K562 (cell line): ENCODE measurements around the gene CORT. TPM values are rescaled to one million over a fixed set of nuclear protein-coding genes. Genes with fewer than 3 reads are reported as not detected.

ENCODE experiments used
- ATAC-seq: fragments of 200-7000 bp; cut with Tn5 transposase; 3 replicates; pipeline ENCODE4 v1.9.1; 2020; ENCODE audit warnings: moderate library complexity
- BruUV-seq: library from RNA; stranded (reverse); fragments of 400-500 nt; replicated peaks from 2 replicates; lab custom pipeline; 2021; lab: Mats Ljungman, UMichigan
- CTCF ChIA-PET: fragments of 300-600 bp; formaldehyde crosslinking; extraction: SDS; loops from one replicate; lab custom pipeline; 2021; ENCODE audit warnings: low intra/inter-chr PET ratio; lab: Yijun Ruan, JAX
- POLR2A ChIA-PET: fragments of 300-600, 350-650 bp; sonication (Branson Sonifier 250); formaldehyde crosslinking; extraction: SDS; loops from one replicate; lab custom pipeline; 2021; ENCODE audit warnings: antibody characterized with exemption, inconsistent platforms; lab: Yijun Ruan, JAX
- DNase-seq, 4 experiments: peaks; one replicate each; pipeline versions ENCODE4 v3.0.0 to v3.0.0-alpha.2; 2011 to 2018; ENCODE audit warnings: low spot score in 3 of 4, mixed read lengths in 3 of 4; ENCODE audit errors: extremely low read depth in 1 of 4
- FAIRE-seq: peaks from 2 replicates; lab custom pipeline; 2011; peaks lifted over from hg19 to GRCh38; lab: Jason Lieb, UNC
- H2AFZ ChIP-seq: 2 replicates; pipeline ENCODE4 v1.6.0; 2011; ENCODE audit warnings: low read depth, low read length, control low read depth, inconsistent platforms
- H3K27ac ChIP-seq: fragments of 200-600 bp; 3 replicates; pipeline ENCODE4 v1.8.0; 2011; ENCODE audit warnings: low read depth, mild to moderate bottlenecking, control low read depth, inconsistent platforms, low read length, moderate library complexity, mixed read lengths; ENCODE audit errors: extremely low read depth
- H3K27me3 ChIP-seq, 2 experiments: fragments of 300-600 bp in 1 of 2; 2 replicates in 1 of 2; 3 replicates in 1 of 2; pipeline versions ENCODE4 v1.6.0 to v1.8.0; 2011; ENCODE audit warnings: inconsistent platforms in 2 of 2, low read length in 2 of 2, mild to moderate bottlenecking in 1 of 2, mixed read lengths in 1 of 2, moderate library complexity in 1 of 2; ENCODE audit not compliant: control insufficient read depth in 2 of 2, insufficient read depth in 2 of 2
- H3K36me3 ChIP-seq: fragments of 300-600 bp; 3 replicates; pipeline ENCODE4 v1.8.0; 2011; ENCODE audit warnings: mild to moderate bottlenecking, low read length, inconsistent platforms; ENCODE audit not compliant: control insufficient read depth, insufficient read depth
- H3K4me1 ChIP-seq, 2 experiments: fragments of 200-600 bp in 1 of 2; replicated peaks in 1 of 2; 2 replicates in 1 of 2; 3 replicates in 1 of 2; pipeline versions ENCODE4 v1.5.1 to v1.8.0; 2011; ENCODE audit warnings: inconsistent platforms in 2 of 2, low read length in 2 of 2, mild to moderate bottlenecking in 1 of 2, mixed read lengths in 1 of 2, moderate library complexity in 1 of 2; ENCODE audit not compliant: control insufficient read depth in 2 of 2, insufficient read depth in 2 of 2
- H3K4me2 ChIP-seq: 2 replicates; pipeline ENCODE4 v1.6.1; 2011; ENCODE audit warnings: low read length, control low read depth, inconsistent platforms, mixed read lengths; ENCODE audit not compliant: insufficient read depth
- H3K4me3 ChIP-seq: fragments of 200-600 bp; sonication (generic), shearing (Covaris generic); 2 replicates; pipeline ENCODE4 v1.5.1; 2016; ENCODE audit warnings: control low read depth, inconsistent platforms
- H3K79me2 ChIP-seq: fragments of 200-600 bp; 3 replicates; pipeline ENCODE4 v1.8.0; 2011; ENCODE audit warnings: low read length, inconsistent platforms; ENCODE audit not compliant: control insufficient read depth, insufficient read depth
- H3K9ac ChIP-seq, 2 experiments: 2 replicates each; pipeline versions ENCODE4 v1.6.0 to v1.6.1; 2011; ENCODE audit warnings: low read depth in 2 of 2, low read length in 2 of 2, control low read depth in 1 of 2, inconsistent platforms in 1 of 2, mild to moderate bottlenecking in 1 of 2, mixed read lengths in 1 of 2; ENCODE audit not compliant: insufficient read depth in 1 of 2
- H3K9me1 ChIP-seq: one replicate; pipeline ENCODE4 v1.6.0; 2011; ENCODE audit warnings: inconsistent platforms, mild to moderate bottlenecking, low read length, moderate library complexity; ENCODE audit not compliant: control insufficient read depth, insufficient read depth
- H3K9me3 ChIP-seq: replicated peaks from 2 replicates; pipeline ENCODE4 v1.5.1; 2011; ENCODE audit warnings: low read depth, low read length, inconsistent platforms; ENCODE audit not compliant: control insufficient read depth, insufficient read depth
- H4K20me1 ChIP-seq: replicated peaks from 2 replicates; pipeline ENCODE4 v1.6.1; 2011; ENCODE audit warnings: low read length, inconsistent platforms, mixed read lengths; ENCODE audit not compliant: control insufficient read depth, insufficient read depth
- BRF1 ChIP-seq: IDR thresholded peaks from 3 replicates; pipeline ENCODE4 v1.6.1; 2011; ENCODE audit warnings: borderline replicate concordance, mild to moderate bottlenecking; ENCODE audit not compliant: insufficient read length; ENCODE audit errors: extremely low read depth
- GTF2E2 ChIP-seq: fragments of 200-800 bp; sonication (Bioruptor generic); IDR thresholded peaks from 2 replicates; pipeline ENCODE4 v1.6.1; 2016; ENCODE audit warnings: missing genetic modification characterization, missing compliant biosample characterization
- HMGN3 ChIP-seq: IDR thresholded peaks from 2 replicates; pipeline ENCODE4 v1.6.1; 2011; ENCODE audit warnings: borderline replicate concordance, low read depth, mild to moderate bottlenecking, mixed read lengths, low read length; ENCODE audit not compliant: insufficient read length; ENCODE audit errors: extremely low read depth
- MAZ ChIP-seq, 2 experiments: fragments of 450-650 bp in 1 of 2; sonication (generic) in 1 of 2; formaldehyde crosslinking; IDR thresholded peaks in 1 of 2; conservative IDR thresholded peaks in 1 of 2; 2 replicates each; pipeline versions ENCODE4 v1.4.0 to v1.5.0; 2020; ENCODE audit warnings: mild to moderate bottlenecking in 1 of 2, missing genetic modification reagents in 1 of 2
- MCM2 ChIP-seq: fragments of 450-650 bp; IDR thresholded peaks from 2 replicates; pipeline ENCODE4 v1.6.1; 2017; ENCODE audit warnings: low read depth, mild to moderate bottlenecking
- NFIC ChIP-seq: fragments of 450-650 bp; IDR thresholded peaks from 2 replicates; pipeline ENCODE4 v1.6.1; 2017; ENCODE audit warnings: mild to moderate bottlenecking, inconsistent platforms
- TOE1 ChIP-seq, 2 experiments: fragments of 450-650 bp in 1 of 2; sonication (generic) in 1 of 2; formaldehyde crosslinking in 1 of 2; IDR thresholded peaks; 2 replicates each; pipeline versions ENCODE4 v1.7.1 to v1.8.0; 2016 to 2022; ENCODE audit warnings: borderline replicate concordance in 2 of 2, mild to moderate bottlenecking in 2 of 2, antibody characterized with exemption in 1 of 2, inconsistent platforms in 1 of 2, low read depth in 1 of 2, missing genetic modification reagents in 1 of 2, moderate library complexity in 1 of 2
- ZNF280B ChIP-seq: fragments of 250-450 bp; sonication (Bioruptor Pico); IDR thresholded peaks from 2 replicates; pipeline ENCODE4 v1.5.1; 2021; ENCODE audit warnings: mild to moderate bottlenecking
- ZNF696 ChIP-seq: fragments of 250-450 bp; sonication (Bioruptor Pico); conservative IDR thresholded peaks from 2 replicates; pipeline ENCODE4 v1.4.0; 2020; ENCODE audit warnings: mild to moderate bottlenecking, moderate library complexity
- ZNF830 ChIP-seq: fragments of 250-450 bp; sonication (Bioruptor Pico); IDR thresholded peaks from 2 replicates; pipeline ENCODE4 v1.5.0; 2021; ENCODE audit warnings: mild to moderate bottlenecking
- WGBS: fragments of 100-300 bp; shearing (Covaris generic); methylation state at CpG from one replicate; pipeline ENCODE4 v1.1.6; 2016; ENCODE audit warnings: low coverage, mixed read lengths; ENCODE audit not compliant: insufficient coverage; ENCODE audit errors: missing lambda C conversion rate; 5-methylcytosine and 5-hydroxymethylcytosine counted together
- in situ Hi-C: fragments of 300-500 bp; cut with MboI; formaldehyde crosslinking; loops from 4 replicates; pipeline ENCODE4 v1.15.0; 2018; ENCODE audit warnings: inconsistent platforms, mixed read lengths
- intact Hi-C: fragments of 100-400 bp; cut with micrococcal nuclease; formaldehyde crosslinking; loops from 2 replicates; pipeline ENCODE4 v1.14.2; 2022
- polyA plus RNA-seq, 8 experiments: library from polyadenylated mRNA; depleted of rRNA in 4 of 8; stranded (reverse) in 5 of 8; unstranded in 3 of 8; fragments of >200 nt; fragmentation: Nextera tagmentation in 2 of 8; fragmentation: Illumina TruSeq in 1 of 8; extraction: Ambion mirVana in 2 of 8; extraction: Trizol in 1 of 8; gene quantifications; 2 replicates each; pipeline versions ENCODE4 v1.2.1 to v1.2.3, GENCODE V29; 2011 to 2014; ENCODE audit warnings: inconsistent platforms in 1 of 8, missing spikeins in 1 of 8
- total RNA-seq, 7 experiments: library from RNA; depleted of rRNA in 6 of 7; stranded (reverse); fragments of >200 nt in 6 of 7; fragmentation: Illumina TruSeq in 2 of 7; extraction: Trizol in 2 of 7; gene quantifications; 2 replicates each; pipeline versions ENCODE4 v1.2.1 to v1.2.3, GENCODE V29; 2011 to 2021; ENCODE audit warnings: low replicate concordance in 1 of 7
- TF ChIP-seq, protein P1 (sequence below): fragments of 250-450 bp; sonication (Bioruptor Pico); IDR thresholded peaks from 2 replicates; pipeline ENCODE4 v1.9.0; 2021; ENCODE audit warnings: mild to moderate bottlenecking, inconsistent platforms
- TF ChIP-seq, protein P2 (sequence below): sonication (generic); formaldehyde crosslinking; IDR thresholded peaks from 2 replicates; pipeline ENCODE4 v1.5.0; 2020; ENCODE audit warnings: missing genetic modification reagents
- TF ChIP-seq, protein P3 (sequence below): fragments of 450-650 bp; conservative IDR thresholded peaks from 2 replicates; pipeline ENCODE4 v1.6.1; 2016; ENCODE audit warnings: missing genetic modification characterization, low read depth, mild to moderate bottlenecking, control low read depth, missing compliant biosample characterization

Gene CORT
- total and polyA plus RNA-seq, 9 of the 15 experiments (the other 6 are each of a cell fraction or from before 2014, with no cell fraction given): 0.08 to 0.54 (median 0.13) TPM; not detected in 5

- Histone ChIP-seq H3K4me1 (peaks cover 12 to 15% of the 10 kb centered on the region in 2 experiments; a peak in 4 of 5 replicates), H4K20me1 (no peaks in the 10 kb centered on the region), H3K36me3 (peaks cover 56% of the 10 kb centered on the region), H2AFZ (no peak overlapping the region), H3K9me1 (no peaks in the 10 kb centered on the region), H3K27me3 (no peaks in the 10 kb centered on the region), H3K4me3 (no peak overlapping the region), H3K4me2 (peak overlapping the region; percentile 40; the same call in 1 of the 2 replicates), H3K9me3 (no peaks in the 10 kb centered on the region; the same call in 1 of the 2 replicates), H3K79me2 (no peaks in the 10 kb centered on the region), H3K27ac (peak overlapping the region; percentile 71), H3K9ac (peak overlapping the region in 1 of 2 experiments; percentile 22; a peak in 1 of 4 replicates)
- ChIA-PET POLR2A (interaction anchor here (0.6 to 1.8 kb wide), 4 partner anchors 13 to 185 kb away, joined by 3 to 9 read pairs (median 4); partner anchors contain the start of gene DFFA), CTCF (no interaction called here)
- intact Hi-C loops: no loop called here
- in situ Hi-C loops: no loop called here
- DNase-seq (peak; percentile 65 to 91 (median 80)), ATAC-seq (peak; percentile 96), FAIRE-seq (peak; percentile 96)
- no TSS peak for BruUV-seq
- WGBS: 6% methylated on average over 3 of the region's 3 CpGs
- TF ChIP-seq ZNF280B (CRISPR knock-in tag) (no peak), GTF2E2 (no peak), BRF1 (no peak), MAZ (CRISPR knock-in tag; conservative IDR thresholded peaks at IDR 0.05 in 1 of 2, IDR thresholded peaks at IDR 0.05 in 1 of 2) (no peak), ZNF830 (CRISPR knock-in tag) (no peak), HMGN3 (no peak), NFIC (peak; percentile 36; the same call in 1 of the 2 replicates), TOE1 (IDR thresholded peaks at IDR 0.05; ENCODE audit: borderline replicate concordance) (peak; percentile 15; the same call in 1 of the 2 replicates), TOE1 (CRISPR knock-in tag; IDR thresholded peaks at IDR 0.05; ENCODE audit: borderline replicate concordance, low read depth) (no peak), MCM2 (no peak), ZNF696 (no peak)
- TF ChIP-seq, protein P1, sequence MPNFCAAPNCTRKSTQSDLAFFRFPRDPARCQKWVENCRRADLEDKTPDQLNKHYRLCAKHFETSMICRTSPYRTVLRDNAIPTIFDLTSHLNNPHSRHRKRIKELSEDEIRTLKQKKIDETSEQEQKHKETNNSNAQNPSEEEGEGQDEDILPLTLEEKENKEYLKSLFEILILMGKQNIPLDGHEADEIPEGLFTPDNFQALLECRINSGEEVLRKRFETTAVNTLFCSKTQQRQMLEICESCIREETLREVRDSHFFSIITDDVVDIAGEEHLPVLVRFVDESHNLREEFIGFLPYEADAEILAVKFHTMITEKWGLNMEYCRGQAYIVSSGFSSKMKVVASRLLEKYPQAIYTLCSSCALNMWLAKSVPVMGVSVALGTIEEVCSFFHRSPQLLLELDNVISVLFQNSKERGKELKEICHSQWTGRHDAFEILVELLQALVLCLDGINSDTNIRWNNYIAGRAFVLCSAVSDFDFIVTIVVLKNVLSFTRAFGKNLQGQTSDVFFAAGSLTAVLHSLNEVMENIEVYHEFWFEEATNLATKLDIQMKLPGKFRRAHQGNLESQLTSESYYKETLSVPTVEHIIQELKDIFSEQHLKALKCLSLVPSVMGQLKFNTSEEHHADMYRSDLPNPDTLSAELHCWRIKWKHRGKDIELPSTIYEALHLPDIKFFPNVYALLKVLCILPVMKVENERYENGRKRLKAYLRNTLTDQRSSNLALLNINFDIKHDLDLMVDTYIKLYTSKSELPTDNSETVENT (CRISPR knock-in tag): no peak
- TF ChIP-seq, protein P2, sequence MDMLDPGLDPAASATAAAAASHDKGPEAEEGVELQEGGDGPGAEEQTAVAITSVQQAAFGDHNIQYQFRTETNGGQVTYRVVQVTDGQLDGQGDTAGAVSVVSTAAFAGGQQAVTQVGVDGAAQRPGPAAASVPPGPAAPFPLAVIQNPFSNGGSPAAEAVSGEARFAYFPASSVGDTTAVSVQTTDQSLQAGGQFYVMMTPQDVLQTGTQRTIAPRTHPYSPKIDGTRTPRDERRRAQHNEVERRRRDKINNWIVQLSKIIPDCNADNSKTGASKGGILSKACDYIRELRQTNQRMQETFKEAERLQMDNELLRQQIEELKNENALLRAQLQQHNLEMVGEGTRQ: no peak
- TF ChIP-seq, protein P3, sequence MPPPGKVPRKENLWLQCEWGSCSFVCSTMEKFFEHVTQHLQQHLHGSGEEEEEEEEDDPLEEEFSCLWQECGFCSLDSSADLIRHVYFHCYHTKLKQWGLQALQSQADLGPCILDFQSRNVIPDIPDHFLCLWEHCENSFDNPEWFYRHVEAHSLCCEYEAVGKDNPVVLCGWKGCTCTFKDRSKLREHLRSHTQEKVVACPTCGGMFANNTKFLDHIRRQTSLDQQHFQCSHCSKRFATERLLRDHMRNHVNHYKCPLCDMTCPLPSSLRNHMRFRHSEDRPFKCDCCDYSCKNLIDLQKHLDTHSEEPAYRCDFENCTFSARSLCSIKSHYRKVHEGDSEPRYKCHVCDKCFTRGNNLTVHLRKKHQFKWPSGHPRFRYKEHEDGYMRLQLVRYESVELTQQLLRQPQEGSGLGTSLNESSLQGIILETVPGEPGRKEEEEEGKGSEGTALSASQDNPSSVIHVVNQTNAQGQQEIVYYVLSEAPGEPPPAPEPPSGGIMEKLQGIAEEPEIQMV (tag): no peak
Measured at GRCh38 chr1:10459184-10459583, 9.4 kb downstream of the CORT start.
